WTC11 (cell line): Measurements from ENCODE around the gene CRABP2. TPM values are rescaled to one million over a fixed set of nuclear protein-coding genes. Genes with fewer than 3 reads are reported as not detected.

Experiments
- ATF3 ChIP-seq: sonication (generic); formaldehyde crosslinking; conservative IDR thresholded peaks from 2 replicates; pipeline ENCODE4 v1.8.1; 2022; ENCODE audit warnings: mild to moderate bottlenecking, missing genetic modification reagents
- ATF6 ChIP-seq: sonication (generic); formaldehyde crosslinking; IDR thresholded peaks from 2 replicates; pipeline ENCODE4 v1.8.1; 2023; ENCODE audit warnings: mild to moderate bottlenecking, missing genetic modification reagents
- CBFB ChIP-seq: sonication (generic); formaldehyde crosslinking; IDR thresholded peaks from 2 replicates; pipeline ENCODE4 v1.8.1; 2022; ENCODE audit warnings: mild to moderate bottlenecking, low read depth, missing genetic modification reagents
- CTCF ChIP-seq: fragments of 200-600 bp; IDR thresholded peaks from 2 replicates; pipeline ENCODE4 v1.8.0; 2022; ENCODE audit warnings: antibody characterized with exemption
- EMX1 ChIP-seq: fragments of 250-450 bp; sonication (Bioruptor Pico); IDR thresholded peaks from 2 replicates; pipeline ENCODE4 v1.8.0; 2021; ENCODE audit warnings: mild to moderate bottlenecking
- ETV6 ChIP-seq: sonication (generic); formaldehyde crosslinking; IDR thresholded peaks from 2 replicates; pipeline ENCODE4 v1.8.1; 2022; ENCODE audit warnings: mild to moderate bottlenecking, missing genetic modification reagents
- FOXJ3 ChIP-seq: sonication (generic); formaldehyde crosslinking; IDR thresholded peaks from 2 replicates; pipeline ENCODE4 v1.9.0; 2021; ENCODE audit warnings: missing genetic modification reagents, mild to moderate bottlenecking, borderline replicate concordance
- HMGXB4 ChIP-seq: sonication (generic); formaldehyde crosslinking; IDR thresholded peaks from 2 replicates; pipeline ENCODE4 v1.8.1; 2023; ENCODE audit warnings: mild to moderate bottlenecking, moderate library complexity, missing genetic modification reagents
- JAZF1 ChIP-seq: fragments of 250-450 bp; sonication (Bioruptor Pico); IDR thresholded peaks from 2 replicates; pipeline ENCODE4 v1.9.0; 2021; ENCODE audit warnings: moderate library complexity, mild to moderate bottlenecking, inconsistent platforms
- JUN ChIP-seq: sonication (generic); formaldehyde crosslinking; IDR thresholded peaks from 2 replicates; pipeline ENCODE4 v1.8.0; 2023; ENCODE audit warnings: mild to moderate bottlenecking, missing genetic modification reagents
- KAT7 ChIP-seq: sonication (generic); formaldehyde crosslinking; IDR thresholded peaks from 2 replicates; pipeline ENCODE4 v1.8.1; 2023; ENCODE audit warnings: missing genetic modification reagents, mild to moderate bottlenecking, borderline replicate concordance
- MXD4 ChIP-seq: fragments of 250-450 bp; sonication (Bioruptor Pico); IDR thresholded peaks from 2 replicates; pipeline ENCODE4 v1.8.0; 2021; ENCODE audit warnings: mild to moderate bottlenecking, moderate library complexity, borderline replicate concordance
- NFATC4 ChIP-seq: fragments of 250-450 bp; sonication (Bioruptor Pico); IDR thresholded peaks from 2 replicates; pipeline ENCODE4 v1.9.0; 2021; ENCODE audit warnings: mild to moderate bottlenecking
- NFYB ChIP-seq: sonication (generic); formaldehyde crosslinking; conservative IDR thresholded peaks from 2 replicates; pipeline ENCODE4 v1.8.0; 2022; ENCODE audit warnings: low read depth, missing genetic modification reagents
- OVOL2 ChIP-seq: fragments of 250-450 bp; sonication (Bioruptor Pico); IDR thresholded peaks from 2 replicates; pipeline ENCODE4 v1.9.0; 2021; ENCODE audit warnings: mild to moderate bottlenecking, borderline replicate concordance
- RELA ChIP-seq: sonication (generic); formaldehyde crosslinking; IDR thresholded peaks from 2 replicates; pipeline ENCODE4 v1.8.1; 2022; ENCODE audit warnings: missing genetic modification reagents, mild to moderate bottlenecking, borderline replicate concordance
- RORB ChIP-seq: fragments of 250-450 bp; sonication (Bioruptor Pico); IDR thresholded peaks from 2 replicates; pipeline ENCODE4 v1.9.0; 2021; ENCODE audit warnings: mild to moderate bottlenecking
- STAT6 ChIP-seq: sonication (generic); formaldehyde crosslinking; conservative IDR thresholded peaks from 2 replicates; pipeline ENCODE4 v1.8.1; 2023; ENCODE audit warnings: mild to moderate bottlenecking, low read depth, missing genetic modification reagents, moderate library complexity
- ZBTB43 ChIP-seq: sonication (generic); formaldehyde crosslinking; IDR thresholded peaks from 2 replicates; pipeline ENCODE4 v1.8.1; 2023; ENCODE audit warnings: mild to moderate bottlenecking, missing genetic modification reagents
- ZMAT4 ChIP-seq: fragments of 250-450 bp; sonication (Bioruptor Pico); IDR thresholded peaks from 2 replicates; pipeline ENCODE4 v1.9.0; 2021; ENCODE audit warnings: mild to moderate bottlenecking
- ZNF138 ChIP-seq: sonication (generic); formaldehyde crosslinking; conservative IDR thresholded peaks from 2 replicates; pipeline ENCODE4 v1.8.1; 2022; ENCODE audit warnings: mild to moderate bottlenecking, moderate library complexity, missing genetic modification reagents
- ZNF281 ChIP-seq: sonication (generic); formaldehyde crosslinking; IDR thresholded peaks from 2 replicates; pipeline ENCODE4 v1.8.0; 2023; ENCODE audit warnings: mild to moderate bottlenecking, missing genetic modification reagents
- ZNF416 ChIP-seq: fragments of 250-450 bp; sonication (Bioruptor Pico); IDR thresholded peaks from 2 replicates; pipeline ENCODE4 v1.9.0; 2021; ENCODE audit warnings: mild to moderate bottlenecking, inconsistent platforms
- ZNF512 ChIP-seq: sonication (generic); formaldehyde crosslinking; IDR thresholded peaks from 2 replicates; pipeline ENCODE4 v1.8.1; 2022; ENCODE audit warnings: missing genetic modification reagents, borderline replicate concordance
- total RNA-seq: library from RNA; stranded (reverse); gene quantifications from 3 replicates; pipeline ENCODE4 v1.2.3, GENCODE V29; 2021

CRABP2 gene
- total RNA-seq, 1 experiment from 2014 or later = 135 TPM

- TF ChIP-seq ZNF281 (CRISPR knock-in tag) (peak; percentile 59; the same call in 1 of the 2 replicates), RELA (CRISPR knock-in tag) (no peak), CBFB (CRISPR knock-in tag) (no peak), HMGXB4 (peak; percentile 72; the same call in 1 of the 2 replicates), FOXJ3 (CRISPR knock-in tag) (no peak), JUN (CRISPR knock-in tag) (no peak), MXD4 (CRISPR knock-in tag) (no peak), NFYB (CRISPR knock-in tag) (no peak), RORB (CRISPR knock-in tag) (no peak), OVOL2 (CRISPR knock-in tag) (no peak), NFATC4 (no peak), ATF6 (CRISPR knock-in tag) (no peak), JAZF1 (CRISPR knock-in tag) (no peak), ZNF512 (CRISPR knock-in tag) (no peak), ATF3 (CRISPR knock-in tag) (no peak), ZNF416 (CRISPR knock-in tag) (0 out of 2 replicates have a peak, but pooled peaks have one; percentile 64), KAT7 (0 out of 2 replicates have a peak, but pooled peaks have one; percentile 2), ZBTB43 (no peak), EMX1 (no peak), ZMAT4 (no peak), CTCF (peak; percentile 96), STAT6 (CRISPR knock-in tag) (no peak), ZNF138 (CRISPR knock-in tag) (no peak), ETV6 (CRISPR knock-in tag) (0 out of 2 replicates have a peak, but pooled peaks have one; percentile 48)
Measured at GRCh38 chr1:156705918-156706656, 704 bp upstream of the CRABP2 start (continued).
